Glomerular visceral epithelial cell (primary cell): ENCODE results near the gene PHLPP1.

Experiments used
- DNase-seq: peaks from one replicate; pipeline ENCODE4 v3.0.0-alpha.2; 2016; ENCODE audit errors: extremely low spot score

PHLPP1 gene

DNA sequence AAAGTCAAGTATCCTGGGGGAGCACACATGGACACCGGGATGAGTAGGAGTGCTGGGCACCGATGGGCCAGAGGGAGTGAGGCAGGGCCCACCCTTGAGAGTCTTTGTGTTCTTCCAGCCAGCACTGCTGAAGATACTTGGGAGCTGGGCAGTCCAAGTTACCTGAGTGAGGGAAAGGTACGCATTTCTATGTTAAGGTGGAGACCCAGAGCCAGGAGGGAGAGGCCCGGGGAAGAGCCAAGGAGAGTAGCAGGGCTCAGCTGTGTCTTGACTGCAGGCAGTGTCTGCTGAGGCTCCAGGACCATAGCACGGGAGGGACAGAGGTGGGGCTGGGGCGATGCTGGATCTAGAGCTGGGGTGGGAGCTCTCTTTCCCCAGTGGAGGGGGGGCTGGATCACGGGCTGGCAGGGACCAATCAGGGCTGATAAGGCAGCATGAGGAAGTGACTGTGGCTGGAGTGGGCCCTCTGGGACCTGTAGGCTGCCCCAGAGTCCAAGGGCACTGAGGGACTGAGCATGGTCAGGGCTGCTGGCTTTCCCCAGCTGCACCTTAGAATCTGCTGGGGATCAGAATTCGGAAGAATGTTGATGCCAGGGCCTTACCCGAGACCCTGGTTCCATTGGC, 289.2 kb downstream of the PHLPP1 start:
- DNase-seq, result no peak

DNA sequence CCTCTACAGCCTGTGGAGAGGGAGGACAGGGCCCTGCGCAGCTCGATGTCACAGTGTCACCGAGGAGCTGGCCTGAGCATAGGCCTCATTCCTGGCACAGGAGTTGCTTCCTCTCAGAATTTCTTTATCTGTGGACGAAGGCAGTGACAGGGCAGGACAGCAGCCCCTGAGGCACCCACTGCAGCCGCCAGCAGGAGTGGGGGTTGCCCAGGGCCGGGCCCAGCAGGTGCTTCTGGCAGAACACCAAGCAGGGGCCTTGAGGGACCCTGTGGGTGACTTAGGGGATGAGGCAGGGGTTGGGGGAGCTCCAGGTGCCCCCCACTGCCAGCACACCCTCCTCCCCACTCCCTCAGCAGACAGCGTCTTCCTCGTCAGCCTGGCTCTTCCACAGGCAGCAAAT, 290.0 kb downstream of the PHLPP1 start:
- DNase-seq, result no peak

DNA sequence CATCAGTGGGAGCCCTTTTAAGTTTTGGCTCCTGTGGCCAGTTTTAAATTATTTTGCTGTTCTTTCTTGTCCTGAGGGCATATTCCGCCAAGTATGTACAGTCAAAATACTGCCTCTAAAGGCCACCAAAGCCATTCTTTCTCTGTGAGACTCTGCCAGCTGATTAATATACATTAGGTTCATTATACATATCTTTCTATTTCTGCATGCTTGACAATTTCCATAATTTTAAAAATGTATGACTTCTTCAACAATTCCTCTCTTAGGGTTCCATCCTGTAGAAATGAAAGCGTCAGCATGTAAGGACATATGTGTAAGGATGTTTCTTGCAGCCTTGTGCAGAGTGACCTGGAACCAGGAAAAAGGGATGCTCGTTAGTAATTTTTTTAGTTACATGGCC, 291.9 kb downstream of the PHLPP1 start:
- DNase-seq, result no peak

DNA sequence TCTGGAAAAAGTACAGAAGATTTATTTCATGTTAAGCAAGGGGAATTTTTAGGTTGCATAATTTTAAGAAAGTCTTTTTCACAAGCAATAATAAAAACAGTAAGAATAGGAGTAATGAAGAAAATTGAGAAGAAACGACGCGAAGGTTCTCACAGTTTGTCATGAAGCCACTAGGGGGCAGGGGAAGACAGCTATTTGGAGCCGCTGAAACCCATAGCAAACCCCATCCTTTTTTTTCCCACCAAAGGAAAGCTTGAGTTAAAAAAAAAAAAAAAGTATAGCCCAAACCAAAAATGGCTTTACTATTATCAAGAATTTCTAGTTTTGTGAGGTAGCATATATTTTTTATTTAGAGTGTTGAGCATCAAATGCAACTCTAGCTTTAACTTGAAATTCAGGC, 300.9 kb downstream of the PHLPP1 start:
- DNase-seq, result peak; percentile 59

DNA sequence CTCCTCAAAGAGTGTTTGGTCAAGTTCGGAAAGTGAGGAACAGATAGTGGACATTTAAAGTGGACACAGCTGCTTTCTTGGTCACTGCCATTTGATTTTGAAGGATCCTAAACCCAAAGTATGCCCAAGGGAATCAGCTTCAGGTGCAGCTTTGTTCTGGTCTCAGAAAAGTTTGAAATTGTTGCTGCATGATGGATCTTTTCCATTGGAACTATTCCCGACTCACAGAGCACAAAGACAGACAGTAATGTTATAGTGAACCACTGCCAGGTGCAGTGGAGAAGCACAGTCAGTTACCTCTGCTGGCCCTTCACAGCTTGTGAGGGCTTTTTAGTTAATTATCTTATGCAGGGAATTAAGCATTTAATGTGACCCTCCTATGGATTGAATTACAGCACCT, 301.7 kb downstream of the PHLPP1 start:
- DNase-seq, result no peak

DNA sequence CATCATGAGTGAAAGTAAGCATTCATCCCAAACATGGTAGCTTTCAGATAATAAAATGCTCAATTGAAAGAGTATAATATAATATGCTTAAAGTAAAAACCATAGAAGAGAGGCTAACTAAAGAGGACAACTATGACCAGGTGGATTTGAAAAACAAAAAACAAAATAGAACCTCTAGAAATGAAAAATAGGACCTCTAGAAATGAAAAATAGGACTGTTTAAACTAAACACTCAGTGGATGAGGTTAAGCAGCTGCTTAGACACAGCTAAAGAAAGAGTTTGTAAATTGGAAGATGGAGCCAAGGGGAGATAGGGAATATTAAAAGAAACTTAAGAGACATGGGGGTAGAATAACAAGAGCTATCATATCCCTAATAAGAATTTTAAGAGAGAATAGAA, 302.6 kb downstream of the PHLPP1 start:
- DNase-seq, result no peak

DNA sequence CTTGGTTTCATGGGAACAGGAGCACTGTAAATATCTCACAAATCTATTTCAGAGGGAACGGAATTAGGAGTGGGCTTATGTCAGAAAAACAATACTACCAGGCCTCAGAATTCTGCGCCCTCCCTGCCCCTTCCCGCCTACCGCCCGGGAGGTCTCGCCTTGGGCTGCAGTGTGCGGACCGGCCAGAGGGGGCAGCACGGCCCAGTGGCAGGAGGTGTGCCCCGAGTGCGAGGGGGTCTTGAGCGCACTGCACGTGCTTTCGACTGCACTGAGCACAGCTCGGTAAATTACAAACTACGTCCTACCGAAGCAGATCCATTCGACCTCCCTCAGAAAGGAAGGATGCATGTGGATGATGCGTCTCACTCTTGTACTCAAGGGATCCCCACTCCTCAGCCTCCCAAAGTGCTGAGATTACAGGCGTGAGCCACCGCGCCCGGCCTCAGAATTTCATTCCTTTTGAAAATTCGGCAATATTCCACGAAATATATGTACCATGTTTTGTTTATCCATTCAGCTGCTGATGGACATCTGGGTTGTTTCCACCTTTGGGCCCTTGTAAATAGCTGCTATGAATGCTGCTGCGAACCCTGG, 307.2 kb downstream of the PHLPP1 start:
- DNase-seq, result no peak

DNA sequence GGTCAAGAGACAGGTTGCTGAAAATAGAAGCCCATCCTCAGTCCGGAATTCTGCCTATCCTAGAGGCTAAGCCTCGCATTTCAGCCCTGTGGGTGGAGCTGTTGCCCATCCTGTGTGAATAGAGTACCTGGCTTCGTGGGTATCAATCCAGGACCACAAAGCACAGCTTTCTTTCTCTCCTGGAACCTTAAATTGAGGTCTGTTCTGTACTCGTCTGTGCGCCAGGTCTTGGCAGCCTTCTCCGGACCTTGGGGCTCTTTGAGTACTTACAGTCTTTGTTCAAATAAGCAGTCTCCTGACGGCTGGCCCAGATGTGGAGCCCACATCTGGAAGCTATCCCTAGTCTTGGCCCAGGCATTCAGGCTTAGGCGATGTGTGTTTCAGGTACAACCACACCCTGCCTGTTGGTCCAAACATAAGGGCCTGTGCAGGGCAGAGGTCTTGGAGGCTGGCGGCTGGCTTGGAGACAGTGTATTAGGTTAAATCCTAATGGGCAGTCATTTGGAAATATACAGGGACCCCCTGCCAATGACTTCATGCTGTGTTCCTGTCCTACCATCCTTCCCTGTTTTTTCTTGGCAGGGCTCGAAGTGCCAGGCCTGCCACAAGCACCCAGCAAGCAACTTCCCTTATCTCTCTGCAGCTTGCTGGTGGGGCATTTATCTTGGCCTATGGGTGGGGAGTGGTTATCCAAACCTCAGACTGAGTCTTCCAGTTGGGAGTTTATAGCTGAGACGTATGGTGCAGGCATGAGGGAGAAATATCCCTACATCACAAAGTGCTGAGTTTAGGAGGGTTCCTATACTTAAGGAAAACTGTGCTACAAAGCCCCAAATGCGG, 310.1 kb downstream of the PHLPP1 start:
- DNase-seq, result peak; percentile 7

DNA sequence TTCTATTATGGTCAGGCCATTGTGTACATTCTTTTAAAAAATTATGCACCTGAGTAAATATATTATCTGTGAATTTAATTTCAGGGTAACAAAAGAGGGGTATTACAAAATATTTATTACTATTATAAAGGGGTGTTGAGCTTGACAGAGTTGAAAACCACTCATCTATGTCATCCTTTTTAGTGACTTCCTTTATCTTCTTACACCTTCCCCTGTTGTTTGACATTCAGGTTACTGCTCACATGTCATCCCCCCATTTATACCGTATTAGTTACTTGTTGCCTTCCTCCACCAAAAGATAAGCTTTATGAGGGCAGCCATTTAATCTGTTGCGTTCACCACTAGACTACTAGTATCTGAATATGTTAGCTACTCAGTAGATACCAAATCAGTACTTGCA, 313.0 kb downstream of the PHLPP1 start:
- no peak for DNase-seq
